ENCODE results near the gene ACTN3. TPM values are rescaled to one million over a fixed set of nuclear protein-coding genes. Genes with fewer than 3 reads are reported as not detected.

Gene ACTN3
- total and polyA plus RNA-seq, 12 donors: 0.06 to 0.26 (median 0.13) TPM; not detected in 7

DNA sequence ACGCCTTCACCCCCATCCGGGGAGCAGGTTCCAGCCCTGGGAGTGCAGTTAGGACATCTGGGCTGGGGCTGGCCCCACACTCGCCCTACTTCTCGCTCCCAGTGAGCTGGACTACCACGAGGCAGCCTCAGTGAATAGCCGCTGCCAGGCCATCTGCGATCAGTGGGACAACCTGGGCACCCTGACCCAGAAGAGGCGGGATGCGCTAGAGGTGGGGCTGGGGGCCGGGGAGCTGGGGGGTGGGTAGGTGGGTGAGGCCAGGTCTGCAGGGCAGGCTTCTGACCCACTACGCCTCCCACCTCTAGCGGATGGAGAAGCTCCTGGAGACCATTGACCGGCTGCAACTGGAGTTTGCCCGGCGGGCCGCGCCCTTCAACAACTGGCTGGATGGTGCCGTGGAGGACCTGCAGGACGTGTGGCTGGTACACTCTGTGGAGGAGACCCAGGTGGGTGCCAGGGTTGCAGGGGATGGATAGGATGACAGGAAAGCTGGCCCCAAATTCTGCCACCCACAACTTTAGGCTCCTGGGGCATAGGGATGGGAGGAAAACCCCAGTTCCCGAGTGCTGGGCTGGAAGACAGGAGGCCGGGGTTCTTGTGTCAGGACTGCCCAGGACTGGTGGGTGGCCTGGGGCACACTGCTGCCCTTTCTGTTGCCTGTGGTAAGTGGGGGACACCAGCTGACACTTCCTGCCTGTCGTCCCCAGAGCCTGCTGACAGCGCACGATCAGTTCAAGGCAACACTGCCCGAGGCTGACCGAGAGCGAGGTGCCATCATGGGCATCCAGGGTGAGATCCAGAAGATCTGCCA is 13.4 kb downstream of the ACTN3 start:
- no peak for TF ChIP-seq POLR2A (IDR thresholded peaks at IDR 0.05)
- TF ChIP-seq, protein P1, sequence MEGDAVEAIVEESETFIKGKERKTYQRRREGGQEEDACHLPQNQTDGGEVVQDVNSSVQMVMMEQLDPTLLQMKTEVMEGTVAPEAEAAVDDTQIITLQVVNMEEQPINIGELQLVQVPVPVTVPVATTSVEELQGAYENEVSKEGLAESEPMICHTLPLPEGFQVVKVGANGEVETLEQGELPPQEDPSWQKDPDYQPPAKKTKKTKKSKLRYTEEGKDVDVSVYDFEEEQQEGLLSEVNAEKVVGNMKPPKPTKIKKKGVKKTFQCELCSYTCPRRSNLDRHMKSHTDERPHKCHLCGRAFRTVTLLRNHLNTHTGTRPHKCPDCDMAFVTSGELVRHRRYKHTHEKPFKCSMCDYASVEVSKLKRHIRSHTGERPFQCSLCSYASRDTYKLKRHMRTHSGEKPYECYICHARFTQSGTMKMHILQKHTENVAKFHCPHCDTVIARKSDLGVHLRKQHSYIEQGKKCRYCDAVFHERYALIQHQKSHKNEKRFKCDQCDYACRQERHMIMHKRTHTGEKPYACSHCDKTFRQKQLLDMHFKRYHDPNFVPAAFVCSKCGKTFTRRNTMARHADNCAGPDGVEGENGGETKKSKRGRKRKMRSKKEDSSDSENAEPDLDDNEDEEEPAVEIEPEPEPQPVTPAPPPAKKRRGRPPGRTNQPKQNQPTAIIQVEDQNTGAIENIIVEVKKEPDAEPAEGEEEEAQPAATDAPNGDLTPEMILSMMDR (IDR thresholded peaks at IDR 0.05): no peak
- Histone ChIP-seq H3K27ac (no peak overlapping the region), H3K4me1 (replicated peaks in 1 of 2) (peaks cover 0 to 6% of the 10 kb centered on the region in 2 donors), H3K36me3 (replicated peaks in 1 of 2) (no peaks in the 10 kb centered on the region), H3K27me3 (no peaks in the 10 kb centered on the region), H3K4me3 (no peak overlapping the region), H3K9me3 (replicated peaks in 1 of 3) (no peaks in the 10 kb centered on the region)
- DNase-seq: no peak
- intact Hi-C loops (cut with DNase I): no loop called here
- WGBS, 4 donors: 82 to 94% (median 82%) methylated on average over 7 to 27 of the region's 27 CpGs

DNA sequence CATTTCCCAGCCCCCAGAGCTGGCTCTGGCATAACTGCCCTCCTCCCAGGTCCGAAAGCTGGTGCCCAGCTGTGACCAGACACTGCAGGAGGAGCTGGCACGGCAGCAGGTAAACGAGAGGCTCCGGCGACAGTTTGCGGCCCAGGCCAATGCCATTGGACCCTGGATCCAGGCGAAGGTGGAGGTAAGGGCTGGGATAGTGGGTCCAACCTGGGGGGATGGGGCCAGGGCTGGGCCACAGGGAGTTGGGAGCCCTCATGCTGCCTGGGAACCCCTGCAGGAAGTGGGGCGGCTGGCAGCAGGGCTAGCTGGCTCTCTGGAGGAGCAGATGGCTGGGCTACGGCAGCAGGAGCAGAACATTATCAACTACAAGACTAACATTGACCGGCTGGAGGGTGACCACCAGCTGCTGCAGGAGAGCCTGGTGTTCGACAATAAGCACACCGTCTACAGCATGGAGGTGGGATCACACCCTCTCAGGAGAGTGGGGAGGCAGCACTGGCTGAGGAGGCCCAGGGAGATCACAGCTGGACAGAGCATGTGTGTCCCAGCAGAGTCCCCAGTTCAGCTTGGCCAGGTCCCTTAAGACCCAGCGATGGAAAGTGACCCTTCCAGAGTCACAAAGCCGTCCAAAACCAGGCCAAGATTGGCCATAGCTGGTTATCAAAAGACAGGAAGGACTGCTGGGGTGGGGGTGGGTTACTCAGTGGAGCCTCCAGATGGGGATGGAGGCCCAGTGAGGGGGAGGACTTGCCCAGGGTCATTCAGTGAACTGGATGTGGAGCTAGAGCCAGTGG is 14.7 kb downstream of the ACTN3 start:
- Histone ChIP-seq H3K27ac (no peak overlapping the region), H3K4me1 (replicated peaks in 1 of 2) (peaks cover 0 to 6% of the 10 kb centered on the region in 2 donors), H3K9me3 (replicated peaks in 1 of 3) (no peaks in the 10 kb centered on the region), H3K36me3 (replicated peaks in 1 of 2) (peaks cover 0 to 8% of the 10 kb centered on the region in 2 donors), H3K27me3 (no peaks in the 10 kb centered on the region), H3K4me3 (no peak overlapping the region)
- no peak for TF ChIP-seq POLR2A (IDR thresholded peaks at IDR 0.05)
- TF ChIP-seq, protein P1 (IDR thresholded peaks at IDR 0.05): no peak
- 86 to 90% (median 87%) methylated on average over 9 to 14 of the region's 14 CpGs for WGBS, 4 donors
- intact Hi-C loops (cut with DNase I): no loop called here
- no peak for DNase-seq

DNA sequence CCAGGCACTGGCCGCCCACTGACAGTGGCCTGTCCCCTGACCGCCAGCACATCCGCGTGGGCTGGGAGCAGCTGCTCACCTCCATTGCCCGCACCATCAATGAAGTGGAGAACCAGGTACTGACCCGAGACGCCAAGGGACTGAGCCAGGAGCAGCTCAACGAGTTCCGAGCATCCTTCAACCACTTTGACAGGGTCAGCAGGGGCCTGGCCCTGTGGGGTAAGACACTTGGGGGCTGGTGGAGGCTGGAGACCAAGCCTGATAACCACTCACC is 15.2 kb downstream of the ACTN3 start:
- Histone ChIP-seq H3K4me1 (replicated peaks in 1 of 2) (peaks cover 0 to 6% of the 10 kb centered on the region in 2 donors), H3K27me3 (no peaks in the 10 kb centered on the region), H3K36me3 (replicated peaks in 1 of 2) (peaks cover 0 to 8% of the 10 kb centered on the region in 2 donors), H3K4me3 (no peak overlapping the region), H3K9me3 (replicated peaks in 1 of 3) (no peaks in the 10 kb centered on the region), H3K27ac (no peak overlapping the region)
- 91 to 94% (median 93%) methylated on average over 7 to 9 of the region's 9 CpGs for WGBS, 4 donors
- intact Hi-C loops (cut with DNase I): no loop called here
- no peak for TF ChIP-seq POLR2A (IDR thresholded peaks at IDR 0.05)
- TF ChIP-seq, protein P1 (IDR thresholded peaks at IDR 0.05): no peak
- DNase-seq: no peak

DNA sequence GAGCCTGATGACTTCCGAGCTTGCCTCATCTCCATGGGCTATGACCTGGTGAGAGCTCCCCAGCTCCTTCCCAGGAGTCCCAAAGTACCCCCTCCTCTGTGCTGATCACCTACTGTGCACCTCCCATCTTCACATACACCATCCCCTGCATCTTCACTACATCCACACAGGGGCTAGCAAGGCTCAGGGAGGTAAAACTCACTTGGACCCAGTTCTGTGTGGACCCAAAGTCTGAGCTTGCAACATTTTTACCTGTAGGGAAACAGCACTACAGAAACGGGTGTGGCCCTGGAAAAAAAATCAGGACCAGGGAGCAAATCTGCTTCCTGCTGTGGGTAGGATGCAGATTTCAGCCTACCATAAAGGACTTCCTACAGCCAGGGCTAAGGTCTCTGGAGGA is 15.6 kb downstream of the ACTN3 start:
- H3K9me3 ChIP-seq (replicated peaks in 1 of 3): no peaks in the 10 kb centered on the region
- no peak overlapping the region for H3K4me3 ChIP-seq
- no peak overlapping the region for H3K27ac ChIP-seq
- peaks cover 0 to 8% of the 10 kb centered on the region in 2 donors for H3K36me3 ChIP-seq (replicated peaks in 1 of 2)
- no peak for DNase-seq
- intact Hi-C loops (cut with DNase I): no loop called here
- WGBS, 4 donors: 67 to 86% (median 83%) methylated on average over 1 to 2 of the region's 2 CpGs
- no peak for TF ChIP-seq POLR2A (IDR thresholded peaks at IDR 0.05)
- TF ChIP-seq, protein P1 (IDR thresholded peaks at IDR 0.05): no peak
- H3K4me1 ChIP-seq (replicated peaks in 1 of 2): peaks cover 0 to 6% of the 10 kb centered on the region in 2 donors
- no peaks in the 10 kb centered on the region for H3K27me3 ChIP-seq
